ENCODE data around the gene RAB11FIP5.
"Not testable (repeated sequence)": the region's sequence is repeated elsewhere in the genome, so short reads cannot be mapped to it uniquely, and the experiment has no call there.

RAB11FIP5 gene

GRCh38 chr2:73130790-73131189 is 18.0 kb upstream of the RAB11FIP5 start:
- Histone ChIP-seq H3K9me3 (ENCODE audit: control insufficient read depth in 1 of 2, low read length in 2 of 2) (no peaks in the 10 kb centered on the region), H3K36me3 (ENCODE audit: control insufficient read depth in 1 of 2, insufficient read depth in 2 of 2, low read length in 2 of 2) (no peaks in the 10 kb centered on the region), H3K27ac (ENCODE audit: low read depth, low read length) (no peak overlapping the region), H3K9ac (ENCODE audit: low read depth in 1 of 2, low read length in 2 of 2) (no peak overlapping the region), H3K4me3 (ENCODE audit: low read depth in 1 of 2, low read length in 2 of 2) (no peak overlapping the region), H3K4me1 (ENCODE audit: control insufficient read depth in 1 of 2, insufficient read depth in 2 of 2, low read length in 2 of 2) (no peaks in the 10 kb centered on the region), H3K27me3 (ENCODE audit: control insufficient read depth in 1 of 2, insufficient read depth in 2 of 2, low read length in 2 of 2) (no peaks in the 10 kb centered on the region)

DNA sequence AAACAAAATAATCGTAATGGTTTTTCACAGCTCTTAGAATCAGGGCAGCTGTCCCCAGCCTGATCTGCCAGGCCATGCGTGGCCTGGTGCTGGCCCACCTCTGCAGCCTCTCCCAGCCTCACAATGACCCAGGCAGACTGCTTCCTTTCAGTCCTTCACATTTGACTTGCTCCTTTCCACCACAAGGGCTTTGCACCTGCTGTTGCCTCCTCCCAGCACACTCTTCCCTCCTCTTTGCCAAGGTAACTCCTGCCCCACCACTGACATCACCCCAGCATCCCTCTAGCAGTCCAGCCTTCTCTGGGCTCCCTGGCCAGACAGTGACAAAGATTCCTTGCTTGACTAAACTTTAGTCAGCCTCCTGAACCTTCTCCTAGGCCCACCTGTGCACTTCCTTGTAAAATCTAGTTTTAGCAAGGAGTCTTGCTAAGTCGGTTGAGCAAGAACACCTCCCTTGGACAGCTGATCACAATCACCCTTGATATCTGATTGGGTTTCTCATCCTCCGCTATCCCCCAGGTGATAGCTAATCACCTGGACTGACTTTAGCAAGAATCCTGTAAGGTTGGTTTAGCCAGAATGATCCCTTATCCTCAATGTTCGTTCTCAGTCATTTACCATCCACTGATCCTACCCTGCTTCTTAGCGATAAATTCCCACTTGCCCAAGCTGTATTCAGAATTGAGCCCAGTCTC is 16.2 kb upstream of the RAB11FIP5 start:
- Histone ChIP-seq H3K4me3 (ENCODE audit: low read depth in 1 of 2, low read length in 2 of 2) (no peak overlapping the region), H3K9ac (ENCODE audit: low read depth in 1 of 2, low read length in 2 of 2) (no peak overlapping the region), H3K9me3 (ENCODE audit: control insufficient read depth in 1 of 2, low read length in 2 of 2) (no peaks in the 10 kb centered on the region), H3K4me1 (ENCODE audit: control insufficient read depth in 1 of 2, insufficient read depth in 2 of 2, low read length in 2 of 2) (no peaks in the 10 kb centered on the region), H3K36me3 (ENCODE audit: control insufficient read depth in 1 of 2, insufficient read depth in 2 of 2, low read length in 2 of 2) (no peaks in the 10 kb centered on the region), H3K27me3 (ENCODE audit: control insufficient read depth in 1 of 2, insufficient read depth in 2 of 2, low read length in 2 of 2) (no peaks in the 10 kb centered on the region), H3K27ac (ENCODE audit: low read depth, low read length) (no peak overlapping the region)

GRCh38 chr2:73122536-73122935 is 9.8 kb upstream of the RAB11FIP5 start:
- Histone ChIP-seq H3K9ac (ENCODE audit: low read depth in 1 of 2, low read length in 2 of 2) (no peak overlapping the region), H3K4me3 (ENCODE audit: low read depth in 1 of 2, low read length in 2 of 2) (no peak overlapping the region), H3K9me3 (ENCODE audit: control insufficient read depth in 1 of 2, low read length in 2 of 2) (no peaks in the 10 kb centered on the region), H3K36me3 (ENCODE audit: control insufficient read depth in 1 of 2, insufficient read depth in 2 of 2, low read length in 2 of 2) (no peaks in the 10 kb centered on the region), H3K27ac (ENCODE audit: low read depth, low read length) (no peak overlapping the region), H3K4me1 (ENCODE audit: control insufficient read depth in 1 of 2, insufficient read depth in 2 of 2, low read length in 2 of 2) (no peaks in the 10 kb centered on the region), H3K27me3 (ENCODE audit: control insufficient read depth in 1 of 2, insufficient read depth in 2 of 2, low read length in 2 of 2) (peaks cover 0 to 4% of the 10 kb centered on the region in 2 donors)

- H3K36me3 ChIP-seq (ENCODE audit: control insufficient read depth in 1 of 2, insufficient read depth in 2 of 2, low read length in 2 of 2); H3K4me3 ChIP-seq (ENCODE audit: low read depth in 1 of 2, low read length in 2 of 2); H3K27ac ChIP-seq (ENCODE audit: low read depth, low read length); H3K9me3 ChIP-seq (ENCODE audit: control insufficient read depth in 1 of 2, low read length in 2 of 2); H3K4me1 ChIP-seq (ENCODE audit: control insufficient read depth in 1 of 2, insufficient read depth in 2 of 2, low read length in 2 of 2); H3K9ac ChIP-seq (ENCODE audit: low read depth in 1 of 2, low read length in 2 of 2); H3K27me3 ChIP-seq (ENCODE audit: control insufficient read depth in 1 of 2, insufficient read depth in 2 of 2, low read length in 2 of 2): not testable (repeated sequence)
These were observed 7.0 kb upstream of the RAB11FIP5 start for GRCh38 chr2:73119611-73120239.

DNA sequence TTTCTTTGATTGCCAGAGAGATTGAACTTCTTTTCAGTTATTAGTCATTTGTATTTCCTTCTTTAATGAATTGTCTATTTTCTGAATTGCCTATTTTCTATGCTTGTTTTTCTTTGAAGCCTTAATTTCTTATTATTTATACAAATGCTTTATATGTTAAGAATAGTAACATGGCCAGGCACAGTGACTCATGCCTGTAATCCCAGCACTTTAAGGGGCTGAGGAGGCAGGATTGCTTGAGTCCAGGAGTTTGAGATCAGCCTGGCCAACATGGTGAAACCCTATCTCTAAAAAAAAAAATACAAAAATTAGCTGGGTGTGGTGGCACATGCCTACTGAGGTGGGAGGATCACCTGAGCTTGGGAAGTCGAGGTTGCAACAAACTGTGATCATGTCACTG is 4.7 kb upstream of the RAB11FIP5 start:
- Histone ChIP-seq H3K4me1 (ENCODE audit: control insufficient read depth in 1 of 2, insufficient read depth in 2 of 2, low read length in 2 of 2) (no peaks in the 10 kb centered on the region), H3K9me3 (ENCODE audit: control insufficient read depth in 1 of 2, low read length in 2 of 2) (no peaks in the 10 kb centered on the region), H3K27me3 (ENCODE audit: control insufficient read depth in 1 of 2, insufficient read depth in 2 of 2, low read length in 2 of 2) (no peaks in the 10 kb centered on the region), H3K9ac (ENCODE audit: low read depth in 1 of 2, low read length in 2 of 2) (no peak overlapping the region), H3K27ac (ENCODE audit: low read depth, low read length) (no peak overlapping the region), H3K4me3 (ENCODE audit: low read depth in 1 of 2, low read length in 2 of 2) (no peak overlapping the region), H3K36me3 (ENCODE audit: control insufficient read depth in 1 of 2, insufficient read depth in 2 of 2, low read length in 2 of 2) (no peaks in the 10 kb centered on the region)

DNA sequence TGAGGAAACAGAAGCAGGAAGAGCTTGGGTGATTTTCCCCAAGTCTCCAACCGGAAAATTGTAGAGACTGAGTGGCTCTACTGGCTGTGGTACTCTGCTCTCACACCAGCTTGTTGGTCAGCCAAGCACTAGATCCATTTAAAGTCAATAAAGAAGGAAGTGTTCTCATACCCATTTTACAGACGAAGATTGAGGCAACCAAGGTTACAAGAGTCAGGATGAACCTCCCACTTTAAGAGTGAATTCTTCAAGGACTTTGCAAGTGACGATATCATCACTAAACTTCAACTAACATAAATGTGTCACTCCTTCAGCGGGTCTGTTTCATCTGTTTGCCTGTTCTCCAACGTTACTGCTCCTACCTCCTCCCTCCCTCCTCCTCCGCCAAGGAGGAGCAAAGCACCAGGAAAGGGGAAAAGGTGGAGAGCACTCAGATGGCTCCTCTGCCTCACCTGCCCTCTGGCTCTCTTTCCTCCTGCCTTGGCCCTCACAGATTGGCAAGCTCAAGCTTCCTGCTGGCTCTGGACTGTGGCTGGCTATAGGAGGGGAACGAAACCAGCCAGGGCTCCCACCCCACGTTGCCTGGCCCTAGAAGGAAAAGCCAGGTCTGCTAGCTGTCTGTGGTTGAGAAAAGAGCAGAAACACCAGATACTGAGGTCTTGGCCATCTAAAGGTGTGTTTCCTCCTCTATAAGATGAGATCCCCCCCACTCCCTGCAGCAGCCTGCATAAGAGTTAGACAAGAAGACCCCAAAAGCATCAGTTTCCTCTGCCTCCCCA is 3.6 kb upstream of the RAB11FIP5 start:
- Histone ChIP-seq H3K27me3 (ENCODE audit: control insufficient read depth in 1 of 2, insufficient read depth in 2 of 2, low read length in 2 of 2) (no peaks in the 10 kb centered on the region), H3K4me1 (ENCODE audit: control insufficient read depth in 1 of 2, insufficient read depth in 2 of 2, low read length in 2 of 2) (peaks cover 8% of the 10 kb centered on the region in 2 donors), H3K27ac (ENCODE audit: low read depth, low read length) (no peak overlapping the region), H3K4me3 (ENCODE audit: low read depth in 1 of 2, low read length in 2 of 2) (no peak overlapping the region), H3K9me3 (ENCODE audit: control insufficient read depth in 1 of 2, low read length in 2 of 2) (no peaks in the 10 kb centered on the region), H3K36me3 (ENCODE audit: control insufficient read depth in 1 of 2, insufficient read depth in 2 of 2, low read length in 2 of 2) (no peaks in the 10 kb centered on the region), H3K9ac (ENCODE audit: low read depth in 1 of 2, low read length in 2 of 2) (no peak overlapping the region)

DNA sequence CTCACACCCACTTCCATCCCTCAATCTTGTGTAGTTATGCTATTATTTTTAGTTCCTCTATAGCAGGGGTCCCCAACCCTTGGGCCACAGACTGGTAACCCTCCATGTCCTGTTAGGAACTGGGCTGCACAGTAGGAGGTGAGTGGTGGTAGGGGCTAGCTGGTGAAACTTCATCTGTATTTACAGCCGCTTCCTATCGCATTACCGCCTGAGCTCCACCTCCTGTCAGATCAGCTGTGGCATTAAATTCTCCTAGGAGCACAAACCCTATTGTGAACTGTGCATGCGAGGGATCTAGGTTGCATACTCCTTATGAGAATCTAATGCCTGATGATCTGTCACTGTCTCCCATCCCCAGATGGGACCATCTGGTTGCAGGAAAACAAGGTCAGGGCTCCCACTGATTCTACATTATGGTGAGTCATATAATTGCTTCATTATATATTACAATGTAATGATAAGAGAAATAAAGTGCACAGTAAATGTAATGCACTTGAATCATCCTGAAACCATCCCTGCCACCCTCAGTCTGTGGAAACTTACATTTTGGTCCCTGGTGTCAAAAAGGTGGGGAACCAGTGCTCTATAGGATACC is 1.6 kb upstream of the RAB11FIP5 start:
- Histone ChIP-seq H3K27ac (ENCODE audit: low read depth, low read length) (no peak overlapping the region), H3K27me3 (ENCODE audit: control insufficient read depth in 1 of 2, insufficient read depth in 2 of 2, low read length in 2 of 2) (no peaks in the 10 kb centered on the region)

DNA sequence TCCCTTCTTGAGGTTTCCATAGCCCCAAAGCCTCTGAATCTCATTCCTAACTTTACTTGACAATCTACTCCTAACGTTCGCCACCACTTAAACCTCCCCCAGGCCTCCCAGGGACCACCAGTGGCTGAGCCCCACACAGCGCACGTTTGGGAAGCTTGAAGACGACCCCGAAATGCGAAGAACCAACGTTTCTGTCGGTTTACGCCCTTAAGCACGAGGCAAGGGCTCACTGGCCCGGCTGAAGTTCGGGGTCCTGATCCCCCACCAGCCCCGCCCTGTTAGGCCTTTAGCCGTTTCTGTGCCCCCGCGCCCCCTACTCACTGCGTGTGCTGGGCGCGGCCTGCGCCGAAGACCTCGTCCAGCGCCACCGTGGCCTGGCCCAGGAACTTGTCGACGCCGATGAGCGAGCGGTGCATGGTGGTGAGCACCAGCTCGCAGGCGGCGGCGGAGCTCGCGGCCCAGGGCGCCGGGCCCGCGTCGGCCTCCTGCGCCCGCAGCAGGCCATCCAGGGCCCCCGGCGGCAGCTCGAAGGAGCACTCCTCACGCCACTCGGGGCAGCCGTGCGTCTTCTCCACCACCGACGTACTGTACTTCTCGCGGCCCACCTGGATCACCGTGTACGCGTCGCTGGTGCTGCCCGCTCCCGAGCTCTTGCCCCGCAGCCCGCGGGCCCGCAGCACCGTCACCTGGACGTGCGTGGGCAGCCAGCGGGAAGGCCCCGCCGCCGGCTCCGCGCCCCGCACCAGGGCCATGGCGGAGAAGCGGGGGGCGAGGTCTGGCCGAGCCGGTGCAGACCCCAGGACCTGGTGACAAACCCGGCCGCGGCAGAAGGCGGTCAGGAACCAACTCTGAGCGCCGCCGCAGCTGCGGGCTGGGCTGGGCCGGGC is 479 bp downstream of the RAB11FIP5 start:
- Histone ChIP-seq H3K4me1 (ENCODE audit: control insufficient read depth in 1 of 2, insufficient read depth in 2 of 2, low read length in 2 of 2) (peaks cover 17 to 19% of the 10 kb centered on the region in 2 donors), H3K36me3 (ENCODE audit: control insufficient read depth in 1 of 2, insufficient read depth in 2 of 2, low read length in 2 of 2) (no peaks in the 10 kb centered on the region), H3K27ac (ENCODE audit: low read depth, low read length) (peak overlapping the region; percentile 55), H3K27me3 (ENCODE audit: control insufficient read depth in 1 of 2, insufficient read depth in 2 of 2, low read length in 2 of 2) (no peaks in the 10 kb centered on the region), H3K4me3 (ENCODE audit: low read depth in 1 of 2, low read length in 2 of 2) (peak overlapping the region; percentile 79 to 80), H3K9me3 (ENCODE audit: control insufficient read depth in 1 of 2, low read length in 2 of 2) (no peaks in the 10 kb centered on the region), H3K9ac (ENCODE audit: low read depth in 1 of 2, low read length in 2 of 2) (peak overlapping the region; percentile 61 to 66)

More for the DNA sequence above, 1.6 kb upstream of the RAB11FIP5 start:
- Histone ChIP-seq H3K9ac (ENCODE audit: low read depth in 1 of 2, low read length in 2 of 2) (no peak overlapping the region), H3K4me3 (ENCODE audit: low read depth in 1 of 2, low read length in 2 of 2) (no peak overlapping the region), H3K4me1 (ENCODE audit: control insufficient read depth in 1 of 2, insufficient read depth in 2 of 2, low read length in 2 of 2) (peaks cover 14 to 17% of the 10 kb centered on the region in 2 donors), H3K9me3 (ENCODE audit: control insufficient read depth in 1 of 2, low read length in 2 of 2) (no peaks in the 10 kb centered on the region), H3K36me3 (ENCODE audit: control insufficient read depth in 1 of 2, insufficient read depth in 2 of 2, low read length in 2 of 2) (no peaks in the 10 kb centered on the region)

DNA sequence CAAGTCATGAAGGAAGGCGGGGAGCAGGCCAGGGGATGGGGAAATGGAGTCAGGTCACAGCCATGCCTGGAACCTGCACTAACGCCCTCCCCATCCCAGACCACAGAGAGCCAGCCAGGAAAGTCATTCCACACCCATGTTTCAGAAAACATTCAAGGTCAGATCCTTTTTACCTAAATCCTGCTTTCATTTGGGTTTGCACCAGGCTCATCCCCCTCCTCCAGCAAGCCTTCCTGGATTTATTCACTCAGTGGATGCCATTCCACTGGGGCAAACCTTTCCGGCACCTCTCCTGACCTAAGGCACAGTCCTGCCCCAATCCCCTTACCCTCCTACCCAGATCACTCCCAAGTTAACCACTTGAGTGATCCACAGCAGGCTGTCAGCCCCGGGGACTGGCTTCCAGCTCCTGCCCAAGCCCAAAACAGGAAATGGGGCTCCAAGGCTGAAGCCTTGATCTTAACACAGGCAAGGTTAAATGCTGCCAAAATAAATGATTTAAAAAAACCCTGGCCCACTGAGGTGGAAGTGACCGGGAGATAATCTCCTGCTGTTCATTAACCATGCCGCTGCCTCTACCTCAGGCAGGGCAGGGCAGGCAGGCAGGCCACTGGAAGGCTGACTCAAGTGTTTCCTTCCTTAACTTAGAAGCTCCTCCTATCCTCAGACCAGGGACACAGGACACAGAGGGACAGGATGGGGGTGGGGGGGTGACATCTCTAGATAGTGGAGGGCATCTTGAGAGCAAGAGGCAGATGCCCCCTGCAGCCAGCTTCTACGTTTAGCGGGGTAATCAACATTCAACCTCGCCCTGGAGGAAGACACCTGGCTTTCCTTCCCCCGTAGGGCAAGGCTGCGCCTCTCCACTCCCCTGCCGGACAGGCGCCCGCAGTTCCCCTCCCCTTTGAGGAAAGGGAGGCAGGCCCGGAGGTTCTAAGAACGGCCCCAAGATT is 1.4 kb downstream of the RAB11FIP5 start:
- Histone ChIP-seq H3K36me3 (ENCODE audit: control insufficient read depth in 1 of 2, insufficient read depth in 2 of 2, low read length in 2 of 2) (no peaks in the 10 kb centered on the region), H3K27me3 (ENCODE audit: control insufficient read depth in 1 of 2, insufficient read depth in 2 of 2, low read length in 2 of 2) (no peaks in the 10 kb centered on the region), H3K27ac (ENCODE audit: low read depth, low read length) (peak overlapping the region; percentile 55), H3K4me3 (ENCODE audit: low read depth in 1 of 2, low read length in 2 of 2) (peak overlapping the region; percentile 79 to 80), H3K4me1 (ENCODE audit: control insufficient read depth in 1 of 2, insufficient read depth in 2 of 2, low read length in 2 of 2) (peaks cover 21 to 22% of the 10 kb centered on the region in 2 donors), H3K9me3 (ENCODE audit: control insufficient read depth in 1 of 2, low read length in 2 of 2) (no peaks in the 10 kb centered on the region), H3K9ac (ENCODE audit: low read depth in 1 of 2, low read length in 2 of 2) (peak overlapping the region; percentile 61 to 66)
